Measurements from ENCODE around the gene VMP1. TPM values are rescaled to one million over a fixed set of nuclear protein-coding genes. Genes with fewer than 3 reads are reported as not detected.

Gene VMP1
- total and polyA plus RNA-seq, 2 of the 13 experiments (the other 11 are each of a cell fraction or from before 2014, with no cell fraction given), result 186 to 271 TPM

DNA sequence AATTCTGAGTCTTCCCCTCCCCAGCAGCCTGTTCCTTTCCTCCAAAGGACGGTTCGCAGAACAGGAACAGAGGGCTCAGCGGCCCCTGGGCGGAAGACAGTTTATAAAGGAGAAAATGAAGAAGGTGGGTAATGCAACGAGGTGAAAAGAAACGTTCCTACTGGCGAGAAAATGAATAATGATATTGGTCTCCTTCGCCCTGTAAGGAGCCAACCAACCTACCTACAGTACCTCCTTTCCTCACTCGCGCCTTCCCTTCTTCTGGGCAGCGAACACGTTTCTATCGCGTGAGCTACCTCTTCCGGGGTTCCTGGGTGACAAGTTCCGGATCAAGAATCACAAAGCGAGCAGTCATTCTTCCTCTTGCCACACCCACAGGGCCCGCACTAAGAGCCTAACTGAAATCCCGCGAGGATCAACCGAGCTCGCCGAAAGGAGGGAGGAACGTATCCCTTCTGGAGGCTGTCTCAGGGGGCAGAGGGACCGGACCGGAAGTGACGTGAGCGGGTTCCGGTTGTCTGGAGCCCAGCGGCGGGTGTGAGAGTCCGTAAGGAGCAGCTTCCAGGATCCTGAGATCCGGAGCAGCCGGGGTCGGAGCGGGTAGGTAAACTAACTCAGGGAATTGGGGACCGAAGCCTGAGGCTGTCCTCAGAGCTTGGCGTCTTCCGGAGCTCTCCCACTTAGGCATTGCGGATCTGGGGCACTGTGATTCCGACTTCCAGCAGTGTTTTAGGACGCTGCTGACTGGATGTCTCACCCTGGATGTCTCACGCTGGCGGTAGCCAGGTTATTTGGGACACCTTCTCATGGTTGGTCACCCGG, at the start of gene VMP1, which contains the start of gene PTRH2 (continued):
- TF ChIP-seq, protein P1, sequence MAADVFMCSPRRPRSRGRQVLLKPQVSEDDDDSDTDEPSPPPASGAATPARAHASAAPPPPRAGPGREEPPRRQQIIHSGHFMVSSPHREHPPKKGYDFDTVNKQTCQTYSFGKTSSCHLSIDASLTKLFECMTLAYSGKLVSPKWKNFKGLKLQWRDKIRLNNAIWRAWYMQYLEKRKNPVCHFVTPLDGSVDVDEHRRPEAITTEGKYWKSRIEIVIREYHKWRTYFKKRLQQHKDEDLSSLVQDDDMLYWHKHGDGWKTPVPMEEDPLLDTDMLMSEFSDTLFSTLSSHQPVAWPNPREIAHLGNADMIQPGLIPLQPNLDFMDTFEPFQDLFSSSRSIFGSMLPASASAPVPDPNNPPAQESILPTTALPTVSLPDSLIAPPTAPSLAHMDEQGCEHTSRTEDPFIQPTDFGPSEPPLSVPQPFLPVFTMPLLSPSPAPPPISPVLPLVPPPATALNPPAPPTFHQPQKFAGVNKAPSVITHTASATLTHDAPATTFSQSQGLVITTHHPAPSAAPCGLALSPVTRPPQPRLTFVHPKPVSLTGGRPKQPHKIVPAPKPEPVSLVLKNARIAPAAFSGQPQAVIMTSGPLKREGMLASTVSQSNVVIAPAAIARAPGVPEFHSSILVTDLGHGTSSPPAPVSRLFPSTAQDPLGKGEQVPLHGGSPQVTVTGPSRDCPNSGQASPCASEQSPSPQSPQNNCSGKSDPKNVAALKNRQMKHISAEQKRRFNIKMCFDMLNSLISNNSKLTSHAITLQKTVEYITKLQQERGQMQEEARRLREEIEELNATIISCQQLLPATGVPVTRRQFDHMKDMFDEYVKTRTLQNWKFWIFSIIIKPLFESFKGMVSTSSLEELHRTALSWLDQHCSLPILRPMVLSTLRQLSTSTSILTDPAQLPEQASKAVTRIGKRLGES (CRISPR knock-in tag; IDR thresholded peaks at IDR 0.05; ENCODE audit: borderline replicate concordance), result peak; percentile 85
- TF ChIP-seq, protein P2, sequence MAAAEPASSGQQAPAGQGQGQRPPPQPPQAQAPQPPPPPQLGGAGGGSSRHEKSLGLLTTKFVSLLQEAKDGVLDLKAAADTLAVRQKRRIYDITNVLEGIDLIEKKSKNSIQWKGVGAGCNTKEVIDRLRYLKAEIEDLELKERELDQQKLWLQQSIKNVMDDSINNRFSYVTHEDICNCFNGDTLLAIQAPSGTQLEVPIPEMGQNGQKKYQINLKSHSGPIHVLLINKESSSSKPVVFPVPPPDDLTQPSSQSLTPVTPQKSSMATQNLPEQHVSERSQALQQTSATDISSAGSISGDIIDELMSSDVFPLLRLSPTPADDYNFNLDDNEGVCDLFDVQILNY (CRISPR knock-in tag; conservative IDR thresholded peaks at IDR 0.05), result no peak; the same call in 1 of the 2 replicates
- TF ChIP-seq SRSF1 (optimal IDR thresholded peaks at IDR 0.05; ENCODE audit: low read depth, low read length), result no peak
- 0 out of 2 replicates have a peak, but pooled peaks have one; percentile 18 for TF ChIP-seq ZNF576 (CRISPR knock-in tag; IDR thresholded peaks at IDR 0.05)
- peak; percentile 61; the same call in 1 of the 2 replicates for TF ChIP-seq SNAPC2 (CRISPR knock-in tag; IDR thresholded peaks at IDR 0.05)
- TF ChIP-seq, protein P3, sequence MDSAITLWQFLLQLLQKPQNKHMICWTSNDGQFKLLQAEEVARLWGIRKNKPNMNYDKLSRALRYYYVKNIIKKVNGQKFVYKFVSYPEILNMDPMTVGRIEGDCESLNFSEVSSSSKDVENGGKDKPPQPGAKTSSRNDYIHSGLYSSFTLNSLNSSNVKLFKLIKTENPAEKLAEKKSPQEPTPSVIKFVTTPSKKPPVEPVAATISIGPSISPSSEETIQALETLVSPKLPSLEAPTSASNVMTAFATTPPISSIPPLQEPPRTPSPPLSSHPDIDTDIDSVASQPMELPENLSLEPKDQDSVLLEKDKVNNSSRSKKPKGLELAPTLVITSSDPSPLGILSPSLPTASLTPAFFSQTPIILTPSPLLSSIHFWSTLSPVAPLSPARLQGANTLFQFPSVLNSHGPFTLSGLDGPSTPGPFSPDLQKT (CRISPR knock-in tag; IDR thresholded peaks at IDR 0.05; ENCODE audit: borderline replicate concordance), result no peak
- TF ChIP-seq, protein P4, sequence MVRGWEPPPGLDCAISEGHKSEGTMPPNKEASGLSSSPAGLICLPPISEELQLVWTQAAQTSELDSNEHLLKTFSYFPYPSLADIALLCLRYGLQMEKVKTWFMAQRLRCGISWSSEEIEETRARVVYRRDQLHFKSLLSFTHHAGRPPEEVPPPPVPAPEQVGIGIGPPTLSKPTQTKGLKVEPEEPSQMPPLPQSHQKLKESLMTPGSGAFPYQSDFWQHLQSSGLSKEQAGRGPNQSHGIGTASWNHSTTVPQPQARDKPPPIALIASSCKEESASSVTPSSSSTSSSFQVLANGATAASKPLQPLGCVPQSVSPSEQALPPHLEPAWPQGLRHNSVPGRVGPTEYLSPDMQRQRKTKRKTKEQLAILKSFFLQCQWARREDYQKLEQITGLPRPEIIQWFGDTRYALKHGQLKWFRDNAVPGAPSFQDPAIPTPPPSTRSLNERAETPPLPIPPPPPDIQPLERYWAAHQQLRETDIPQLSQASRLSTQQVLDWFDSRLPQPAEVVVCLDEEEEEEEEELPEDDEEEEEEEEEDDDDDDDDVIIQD (CRISPR knock-in tag; IDR thresholded peaks at IDR 0.05; ENCODE audit: low read depth), result peak; percentile 96
- TF ChIP-seq MYC (CRISPR knock-in tag; IDR thresholded peaks at IDR 0.05; ENCODE audit: borderline replicate concordance), result peak; percentile 97
- peak; percentile 76 for TF ChIP-seq PAXIP1 (CRISPR knock-in tag; conservative IDR thresholded peaks at IDR 0.05)
- TF ChIP-seq KLF6 (CRISPR knock-in tag; IDR thresholded peaks at IDR 0.05), result peak; percentile 82
- no peak for TF ChIP-seq ZFP62 (CRISPR knock-in tag; IDR thresholded peaks at IDR 0.05)
- no peak for TF ChIP-seq RFX1 (IDR thresholded peaks at IDR 0.05)
- no peak for TF ChIP-seq ZSCAN30 (CRISPR knock-in tag; IDR thresholded peaks at IDR 0.05)
- peak; percentile 80; the same call in 1 of the 2 replicates for TF ChIP-seq ZNF580 (CRISPR knock-in tag; IDR thresholded peaks at IDR 0.05; ENCODE audit: borderline replicate concordance, low read depth)
- no peak for TF ChIP-seq SP1 (IDR thresholded peaks at IDR 0.05)
- TF ChIP-seq SP1 (CRISPR knock-in tag; IDR thresholded peaks at IDR 0.05), result peak; percentile 40; the same call in 1 of the 2 replicates
